HCT116 (cell line): ENCODE measurements around the gene TMEM176B. TPM values are rescaled to one million over a fixed set of nuclear protein-coding genes. Genes with fewer than 3 reads are reported as not detected.

Experiments used
- ATAC-seq: fragments of 200-7000 bp; cut with Tn5 transposase; 2 replicates; pipeline ENCODE4 v1.9.1; 2020; ENCODE audit warnings: mild to moderate bottlenecking, moderate library complexity
- BruUV-seq: library from RNA; stranded (reverse); fragments of 400-500 nt; replicated peaks from 2 replicates; lab custom pipeline; 2021; lab: Mats Ljungman, UMichigan
- CTCF ChIA-PET: fragments of 300-600 bp; sonication (Branson Sonifier 250); formaldehyde crosslinking; loops from one replicate; lab custom pipeline; 2021; ENCODE audit warnings: antibody characterized with exemption; lab: Charles Lee
- POLR2A ChIA-PET: fragments of 300-600, 350-600 bp; sonication (Branson Sonifier 250); formaldehyde crosslinking; loops from one replicate; lab custom pipeline; 2021; ENCODE audit warnings: antibody characterized with exemption; lab: Charles Lee
- RAD21 ChIA-PET, 2 experiments: fragments of 300-600 bp; sonication (Branson Sonifier 250); formaldehyde crosslinking; loops; one replicate each; lab custom pipeline; 2023; ENCODE audit warnings: low total read pairs in 2 of 2; ENCODE audit not compliant: uncharacterized antibody in 2 of 2, unreplicated experiment in 2 of 2, low non-redundant PET in 1 of 2; lab: Charles Lee
- DNase-seq: peaks from one replicate; pipeline ENCODE4 v3.0.0-alpha.2; 2010; ENCODE audit warnings: low read depth, low spot score
- H2AFZ ChIP-seq: fragments of 200-600 bp; shearing (Covaris generic), sonication (generic); 2 replicates; pipeline ENCODE4 v1.6.1; 2017; ENCODE audit warnings: low read depth, mixed run types, mixed read lengths, antibody characterized with exemption, low read length; ENCODE audit not compliant: poor library complexity, severe bottlenecking
- H3K27ac ChIP-seq: 2 replicates; pipeline ENCODE4 v1.5.1; 2012; ENCODE audit warnings: low read depth, low read length
- H3K27me3 ChIP-seq: fragments of 200-600 bp; sonication (generic); 2 replicates; pipeline ENCODE4 v1.6.1; 2016; ENCODE audit warnings: mixed run types, low read length, mixed read lengths; ENCODE audit not compliant: insufficient read depth
- H3K36me3 ChIP-seq, 2 experiments: fragments of 200-500 bp in 1 of 2; fragments of 200-600 bp in 1 of 2; sonication (Bioruptor generic) in 1 of 2; sonication (generic) in 1 of 2; 2 replicates each; pipeline versions ENCODE4 v1.5.1 to v1.6.1; 2014 to 2016; ENCODE audit warnings: low read length in 2 of 2, inconsistent platforms in 1 of 2, mixed read lengths in 1 of 2, mixed run types in 1 of 2; ENCODE audit not compliant: insufficient read depth in 2 of 2, control insufficient read depth in 1 of 2
- H3K4me1 ChIP-seq, 2 experiments: fragments of 200-600 bp in 1 of 2; sonication (generic) in 1 of 2; 2 replicates each; pipeline versions ENCODE4 v1.5.1 to v1.6.1; 2012 to 2017; ENCODE audit warnings: low read length in 2 of 2, inconsistent platforms in 1 of 2, mild to moderate bottlenecking in 1 of 2, mixed read lengths in 1 of 2, mixed run types in 1 of 2, moderate library complexity in 1 of 2; ENCODE audit not compliant: insufficient read depth in 2 of 2, control insufficient read depth in 1 of 2
- H3K4me2 ChIP-seq: fragments of 200-600 bp; sonication (generic); 2 replicates; pipeline ENCODE4 v1.6.1; 2017; ENCODE audit warnings: mixed run types, low read length, mixed read lengths
- H3K4me3 ChIP-seq, 2 experiments: fragments of 200-600 bp in 1 of 2; sonication (generic) in 1 of 2; replicated peaks in 1 of 2; 2 replicates each; pipeline ENCODE4 v1.5.1; 2011 to 2016; ENCODE audit warnings: low read length in 2 of 2, control low read depth in 1 of 2, low read depth in 1 of 2, mild to moderate bottlenecking in 1 of 2, mixed read lengths in 1 of 2, mixed run types in 1 of 2
- H3K79me2 ChIP-seq: fragments of 200-600 bp; sonication (generic); 2 replicates; pipeline ENCODE4 v1.6.1; 2017; ENCODE audit warnings: mild to moderate bottlenecking, mixed run types, low read length, moderate library complexity, mixed read lengths; ENCODE audit not compliant: insufficient read depth
- H3K9ac ChIP-seq: fragments of 200-600 bp; sonication (generic); 2 replicates; pipeline ENCODE4 v1.6.1; 2016; ENCODE audit warnings: low read length, mixed read lengths
- H3K9me2 ChIP-seq: fragments of 200-600 bp; sonication (generic), shearing (Covaris generic); 2 replicates; pipeline ENCODE4 v1.6.1; 2017; ENCODE audit warnings: mixed run types, mild to moderate bottlenecking, moderate library complexity; ENCODE audit not compliant: insufficient read depth
- H3K9me3 ChIP-seq, 2 experiments: fragments of 200-500 bp in 1 of 2; fragments of 200-600 bp in 1 of 2; sonication (Bioruptor generic) in 1 of 2; sonication (generic) in 1 of 2; 2 replicates each; pipeline ENCODE4 v1.6.1; 2014 to 2017; ENCODE audit warnings: low read length in 2 of 2, mixed read lengths in 2 of 2, inconsistent platforms in 1 of 2, low read depth in 1 of 2, mild to moderate bottlenecking in 1 of 2, mixed run types in 1 of 2, moderate library complexity in 1 of 2; ENCODE audit not compliant: control insufficient read depth in 1 of 2, insufficient read depth in 1 of 2
- H4K20me1 ChIP-seq: fragments of 200-600 bp; sonication (generic), shearing (Covaris generic); 2 replicates; pipeline ENCODE4 v1.6.1; 2017; ENCODE audit warnings: mixed run types, mild to moderate bottlenecking, moderate library complexity; ENCODE audit not compliant: insufficient read depth
- ATF3 ChIP-seq: IDR thresholded peaks from 2 replicates; pipeline ENCODE4 v1.6.1; 2012
- CBX3 ChIP-seq: IDR thresholded peaks from 2 replicates; pipeline ENCODE4 v1.6.1; 2012; ENCODE audit warnings: low read depth
- EGR1 ChIP-seq: IDR thresholded peaks from 2 replicates; pipeline ENCODE4 v1.6.1; 2012; ENCODE audit warnings: low read depth
- ELF1 ChIP-seq: IDR thresholded peaks from 2 replicates; pipeline ENCODE4 v1.6.1; 2012; ENCODE audit warnings: low read depth, borderline replicate concordance
- EZH2 ChIP-seq: fragments of 200-600 bp; sonication (generic); IDR thresholded peaks from 2 replicates; pipeline ENCODE4 v1.6.1; 2017; ENCODE audit warnings: antibody characterized with exemption, mixed run types
- EZH2phosphoT487 ChIP-seq: fragments of 200-600 bp; IDR thresholded peaks from 2 replicates; pipeline ENCODE4 v1.6.1; 2018; ENCODE audit warnings: antibody characterized with exemption, borderline replicate concordance
- FOSL1 ChIP-seq: IDR thresholded peaks from 2 replicates; pipeline ENCODE4 v1.6.1; 2012; ENCODE audit warnings: low read depth
- JUND ChIP-seq: IDR thresholded peaks from 2 replicates; pipeline ENCODE4 v1.6.1; 2012
- MAX ChIP-seq: IDR thresholded peaks from 2 replicates; pipeline ENCODE4 v1.6.1; 2012
- POLR2AphosphoS5 ChIP-seq: IDR thresholded peaks from 2 replicates; pipeline ENCODE4 v1.6.1; 2011; ENCODE audit warnings: mild to moderate bottlenecking, low read depth, low read length, moderate library complexity
- RAD21 ChIP-seq: IDR thresholded peaks from 2 replicates; pipeline ENCODE4 v1.6.1; 2012; ENCODE audit warnings: low read depth, mild to moderate bottlenecking
- REST ChIP-seq: IDR thresholded peaks from 2 replicates; pipeline ENCODE4 v1.6.1; 2012; ENCODE audit warnings: low read depth
- SP1 ChIP-seq: IDR thresholded peaks from 2 replicates; pipeline ENCODE4 v1.6.1; 2012; ENCODE audit warnings: low read depth
- SRF ChIP-seq: IDR thresholded peaks from 2 replicates; pipeline ENCODE4 v1.6.1; 2012; ENCODE audit warnings: low read depth
- TCF7L2 ChIP-seq: IDR thresholded peaks from 2 replicates; pipeline ENCODE4 v1.7.0; 2011; ENCODE audit warnings: borderline replicate concordance, inconsistent platforms; ENCODE audit not compliant: insufficient read depth, insufficient read length; ENCODE audit errors: extremely low read depth
- YY1 ChIP-seq: IDR thresholded peaks from 2 replicates; pipeline ENCODE4 v1.6.1; 2011; ENCODE audit warnings: low read length, low read depth, moderate library complexity, mild to moderate bottlenecking; ENCODE audit not compliant: insufficient replicate concordance; ENCODE audit errors: extremely low read depth
- ZBTB33 ChIP-seq: IDR thresholded peaks from 2 replicates; pipeline ENCODE4 v1.6.1; 2011; ENCODE audit warnings: mild to moderate bottlenecking, low read length, moderate library complexity; ENCODE audit not compliant: insufficient replicate concordance; ENCODE audit errors: extremely low read depth
- ZFX ChIP-seq: fragments of 450-650 bp; IDR thresholded peaks from 2 replicates; pipeline ENCODE4 v1.6.1; 2017
- ZNF274 ChIP-seq: fragments of 200-500 bp; sonication (Bioruptor generic); IDR thresholded peaks from 2 replicates; pipeline ENCODE4 v1.6.1; 2014; ENCODE audit warnings: mild to moderate bottlenecking, low read depth, low read length, inconsistent platforms
- intact Hi-C: fragments of 100-400 bp; cut with micrococcal nuclease; formaldehyde crosslinking; loops from 2 replicates; pipeline ENCODE4 v1.10.0; 2022
- total RNA-seq: library from RNA; stranded (reverse); gene quantifications from one replicate; pipeline ENCODE4 v1.2.1, GENCODE V29; 2021; ENCODE audit not compliant: unreplicated experiment

Gene TMEM176B
- total RNA-seq, 1 experiment from 2014 or later: 0.42 TPM

- no peaks in the 10 kb centered on the region for H3K9me2 ChIP-seq
- no peak overlapping the region for H2AFZ ChIP-seq
- H3K9me3 ChIP-seq: no peaks in the 10 kb centered on the region
- intact Hi-C loops: no loop called here
- H3K27me3 ChIP-seq: peaks cover 46% of the 10 kb centered on the region
- H4K20me1 ChIP-seq: no peaks in the 10 kb centered on the region
- H3K4me3 ChIP-seq: no peak overlapping the region
- H3K9ac ChIP-seq: no peak overlapping the region
- no TSS peak for BruUV-seq
- TF ChIP-seq JUND (no peak), SP1 (no peak), RAD21 (no peak), ELF1 (no peak), EZH2phosphoT487 (no peak), TCF7L2 (no peak), POLR2AphosphoS5 (no peak), EZH2 (no peak), FOSL1 (no peak), ATF3 (no peak), YY1 (no peak), ZFX (no peak), EGR1 (no peak), ZNF274 (no peak), REST (no peak), ZBTB33 (no peak), SRF (no peak), CBX3 (no peak), MAX (no peak)
- no peak overlapping the region for H3K4me2 ChIP-seq
- DNase-seq (no peak), ATAC-seq (no peak)
- H3K4me1 ChIP-seq: peaks cover 0 to under 1% of the 10 kb centered on the region in 2 experiments; a peak in 1 of 4 replicates
- ChIA-PET CTCF (interaction anchor here (0.7 kb wide), 1 partner anchor 28 kb away, joined by 4 read pairs; no protein-coding TSS in a partner anchor), RAD21 (no interaction called here), POLR2A (no interaction called here)
- no peak overlapping the region for H3K27ac ChIP-seq
- H3K36me3 ChIP-seq: no peaks in the 10 kb centered on the region
- no peaks in the 10 kb centered on the region for H3K79me2 ChIP-seq
Observed at GRCh38 chr7:150744041-150744656, 56.0 kb downstream of the TMEM176B start.
